Kasumi-1 (cell line): ENCODE measurements around the gene CLCNKB.

Source experiments
- DNase-seq, 2 experiments: peaks; one replicate each; lab custom pipeline; 2025; lab: John Stamatoyannopoulos, UW

The CLCNKB gene

DNA sequence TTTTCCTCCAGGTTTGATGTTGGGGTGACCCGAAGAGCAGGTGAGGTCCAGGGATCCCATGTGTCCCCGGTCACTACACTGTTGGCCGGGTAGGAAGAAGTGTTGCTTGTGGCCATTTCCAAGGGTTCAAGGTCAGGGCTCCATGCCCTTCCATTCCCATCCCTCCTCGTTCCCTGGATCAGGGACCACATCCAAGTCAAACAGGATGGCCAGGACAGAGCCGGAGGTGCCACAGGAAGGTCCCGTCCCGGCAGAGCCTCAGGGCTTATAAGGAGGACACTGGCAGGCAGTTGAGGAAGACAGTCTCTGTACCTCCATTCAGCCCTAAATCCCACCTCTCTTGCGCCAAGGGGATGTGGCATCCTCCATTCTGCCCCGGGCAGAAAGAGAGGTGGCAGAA, 51.9 kb downstream of the CLCNKB start:
- no peak for DNase-seq

DNA sequence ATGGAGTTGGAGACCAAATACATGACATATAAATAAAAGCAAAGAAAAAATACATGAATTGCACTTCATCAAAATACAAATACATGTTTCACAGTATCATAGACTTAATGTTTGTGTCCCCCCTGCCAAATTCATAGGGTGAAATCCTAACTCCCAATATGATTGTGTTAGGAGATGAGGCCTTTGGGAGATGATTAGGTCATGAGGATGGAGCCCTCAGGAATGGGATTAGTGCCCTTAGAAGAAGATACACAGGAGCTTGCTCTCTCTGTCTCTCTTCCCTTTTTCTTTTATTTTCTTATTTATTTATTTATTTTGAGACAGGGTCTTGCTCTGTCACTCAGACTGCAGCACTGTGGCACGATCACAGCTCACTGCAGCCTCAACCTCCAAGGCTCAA, 55.8 kb downstream of the CLCNKB start:
- no peak for DNase-seq

DNA sequence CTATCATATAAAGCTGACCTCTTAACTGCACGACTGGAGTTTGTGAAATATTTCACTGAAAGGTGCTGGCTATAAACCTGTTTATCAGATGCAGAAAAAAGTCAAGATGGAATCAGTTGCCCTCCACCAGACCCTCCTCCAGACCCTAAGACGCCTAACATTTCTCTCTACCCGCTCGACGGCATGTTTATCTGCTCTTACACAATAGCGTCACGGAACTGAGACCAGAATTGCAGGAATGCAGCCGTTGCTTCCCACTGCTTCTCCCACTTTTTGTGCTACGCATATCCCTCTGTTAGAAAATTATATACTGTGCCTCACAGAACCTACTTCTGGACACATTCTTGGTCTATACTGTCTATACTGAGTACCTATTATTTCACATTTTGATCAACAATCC, 58.0 kb downstream of the CLCNKB start:
- DNase-seq: no peak
